GM19324 (cell line): ENCODE results near the gene COL4A1.

Experiments used
- ATAC-seq: cut with Tn5 transposase; IDR thresholded peaks from one replicate; pipeline ENCODE4 v1.9.1; 2021; ENCODE audit warnings: mild to moderate bottlenecking, moderate library complexity; ENCODE audit not compliant: unreplicated experiment, low FRiP score

COL4A1 gene

DNA sequence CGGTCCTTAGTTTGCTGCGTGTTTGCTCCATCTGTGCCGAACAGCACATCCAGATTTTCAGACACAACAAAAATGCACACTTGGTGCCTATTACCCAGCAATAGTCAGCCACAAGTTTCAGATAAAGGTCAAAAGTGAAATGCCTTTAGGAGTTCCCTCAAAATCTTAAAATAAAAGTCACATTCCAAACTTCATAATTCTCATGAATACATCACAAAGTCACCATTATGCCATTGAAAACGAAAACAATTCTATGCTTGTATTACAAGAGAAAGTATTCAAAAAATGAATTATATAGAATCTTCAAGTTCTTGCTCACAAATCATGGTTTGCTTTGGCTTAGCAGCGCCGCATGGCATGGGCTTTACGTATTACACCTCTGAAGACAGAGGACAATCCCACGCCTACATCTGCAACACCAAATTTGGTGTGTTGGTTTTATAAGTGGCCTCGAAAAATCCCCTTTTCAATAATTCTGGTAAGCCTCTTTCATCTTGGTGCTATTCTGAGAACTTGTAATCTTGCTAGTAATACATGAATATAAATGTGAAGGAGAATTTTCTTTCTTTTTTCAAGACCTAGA lies 26.6 kb downstream of the COL4A1 start:
- no peak for ATAC-seq

DNA sequence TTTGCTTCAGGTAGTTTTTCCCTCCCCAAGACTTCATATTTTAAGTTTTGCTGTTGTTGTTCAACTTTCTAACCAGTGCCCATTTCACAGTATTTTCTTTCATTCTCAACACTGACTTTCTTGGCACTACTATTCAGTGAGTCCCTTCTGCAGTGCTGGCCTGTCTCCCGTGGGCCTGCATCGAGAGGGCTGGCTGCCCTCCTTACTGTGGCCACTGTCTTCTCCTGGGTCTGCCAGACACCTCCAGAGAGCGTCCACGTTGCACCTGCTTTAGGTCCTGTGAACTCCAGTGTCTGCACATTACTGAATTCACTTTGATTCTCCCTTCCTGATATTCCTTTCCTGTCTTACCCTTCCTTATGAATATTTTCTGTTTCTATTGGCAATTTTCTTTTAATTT lies 27.3 kb downstream of the COL4A1 start:
- ATAC-seq, result no peak

GRCh38 chr13:110278859-110279258 lies 28.1 kb downstream of the COL4A1 start:
- ATAC-seq, result no peak

DNA sequence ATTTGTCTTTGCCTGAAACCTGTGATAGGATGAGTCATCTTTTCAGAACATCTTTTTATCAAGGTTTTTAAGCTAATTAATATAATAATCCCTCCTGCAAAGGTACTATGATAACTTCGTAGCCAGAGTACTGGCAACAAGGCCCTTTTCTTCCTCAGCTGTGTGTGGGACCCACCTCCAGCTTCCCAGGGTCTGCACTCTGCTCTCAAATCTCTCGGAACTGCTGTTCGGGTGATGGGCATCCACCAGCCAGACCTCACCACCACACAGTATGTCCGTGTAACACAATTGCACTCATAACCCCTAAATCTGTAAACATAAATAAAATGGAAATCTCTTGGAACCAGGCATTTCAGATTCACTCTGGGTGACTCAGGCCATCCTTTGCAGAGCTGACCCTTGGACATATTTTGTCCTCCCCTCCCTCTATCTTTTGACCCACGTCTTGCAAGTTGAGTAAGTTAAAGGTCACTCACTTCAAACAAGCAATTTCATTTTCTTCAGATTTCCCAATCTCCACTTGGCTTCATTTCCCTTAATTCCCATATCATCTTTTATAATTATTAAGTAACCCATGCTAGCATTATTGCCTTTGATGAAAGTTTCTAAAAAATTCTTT lies 29.5 kb downstream of the COL4A1 start:
- no peak for ATAC-seq

DNA sequence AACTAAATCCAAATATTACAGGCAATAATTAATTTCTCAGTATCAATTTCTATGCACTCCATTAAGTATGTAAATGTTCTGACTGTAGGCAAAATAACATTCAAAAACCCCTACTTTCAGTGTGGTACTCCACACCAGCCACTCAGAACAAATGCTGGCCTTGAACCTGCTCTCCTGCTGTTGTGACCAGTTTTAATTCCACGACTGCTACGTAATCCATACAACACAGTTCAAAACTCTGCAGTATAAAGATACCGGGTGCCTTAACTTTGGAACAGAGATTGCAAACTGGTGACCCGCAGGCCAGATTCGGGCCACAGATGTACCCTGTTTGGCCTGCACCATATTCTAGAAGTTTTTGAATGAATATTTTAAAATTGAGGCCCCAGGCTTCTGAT lies 30.4 kb downstream of the COL4A1 start:
- no peak for ATAC-seq

- ATAC-seq, result no peak
Observed at GRCh38 chr13:110275931-110276552, 30.9 kb downstream of the COL4A1 start.

GRCh38 chr13:110274687-110275086 lies 32.3 kb downstream of the COL4A1 start:
- ATAC-seq, result no peak

GRCh38 chr13:110273254-110273653 lies 33.7 kb downstream of the COL4A1 start:
- no peak for ATAC-seq

- ATAC-seq, result no peak
Observed at GRCh38 chr13:110272651-110273050, 34.3 kb downstream of the COL4A1 start.

DNA sequence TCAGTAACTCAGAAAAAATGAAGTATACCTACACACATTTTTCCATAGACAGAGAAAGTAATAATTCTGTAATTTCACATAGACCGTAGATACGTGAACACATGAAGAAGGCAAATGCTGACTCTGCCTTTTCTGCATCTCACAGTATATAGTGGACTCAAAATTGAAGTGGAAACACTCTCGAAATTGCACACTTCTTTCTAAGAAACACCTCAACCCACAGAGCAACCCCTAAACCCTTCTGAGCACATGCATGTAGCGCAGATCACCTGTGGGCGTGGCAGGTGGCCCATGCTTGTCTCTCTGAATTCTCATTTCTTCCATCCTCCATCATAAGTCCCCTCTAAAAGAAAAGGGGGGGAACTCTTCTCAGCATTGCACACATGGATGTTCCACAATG lies 34.7 kb downstream of the COL4A1 start:
- ATAC-seq, result no peak

- ATAC-seq, result no peak
Observed at GRCh38 chr13:110271313-110271712, 35.6 kb downstream of the COL4A1 start.

GRCh38 chr13:110270507-110270906 lies 36.5 kb downstream of the COL4A1 start:
- no peak for ATAC-seq

DNA sequence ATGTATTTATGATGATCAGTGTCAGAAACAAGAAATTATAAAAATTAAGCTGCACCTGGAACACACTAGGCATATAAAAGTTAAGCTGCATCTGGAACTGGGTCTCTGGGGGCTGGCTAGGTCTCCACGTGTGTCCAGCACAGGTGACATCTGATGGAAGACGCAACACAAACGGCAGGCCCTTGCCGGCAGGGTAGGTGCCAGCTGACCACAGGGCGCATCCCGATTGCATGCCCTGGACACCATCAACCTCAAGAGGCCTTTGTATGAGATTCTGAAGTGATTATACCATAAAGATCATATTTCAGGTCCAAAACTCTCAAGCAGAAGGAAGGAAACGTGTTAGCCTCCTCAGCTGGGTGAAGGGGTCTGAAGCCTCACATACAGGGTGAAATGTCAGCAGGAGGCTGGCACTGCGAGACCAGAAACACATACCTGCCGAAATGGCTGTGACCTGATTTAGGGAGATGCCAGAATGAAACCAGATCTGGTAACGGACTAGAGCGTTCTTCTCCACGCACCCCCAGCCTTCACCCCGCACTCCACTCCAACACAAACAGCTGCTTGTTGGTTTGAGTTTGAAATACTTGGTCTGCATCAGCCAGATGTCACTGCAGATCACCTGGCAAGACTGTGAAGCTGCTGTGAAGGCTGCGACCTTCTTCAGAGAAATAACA lies 37.3 kb downstream of the COL4A1 start:
- ATAC-seq, result no peak

- ATAC-seq, result no peak
Observed at GRCh38 chr13:110268576-110269185, 38.3 kb downstream of the COL4A1 start.

DNA sequence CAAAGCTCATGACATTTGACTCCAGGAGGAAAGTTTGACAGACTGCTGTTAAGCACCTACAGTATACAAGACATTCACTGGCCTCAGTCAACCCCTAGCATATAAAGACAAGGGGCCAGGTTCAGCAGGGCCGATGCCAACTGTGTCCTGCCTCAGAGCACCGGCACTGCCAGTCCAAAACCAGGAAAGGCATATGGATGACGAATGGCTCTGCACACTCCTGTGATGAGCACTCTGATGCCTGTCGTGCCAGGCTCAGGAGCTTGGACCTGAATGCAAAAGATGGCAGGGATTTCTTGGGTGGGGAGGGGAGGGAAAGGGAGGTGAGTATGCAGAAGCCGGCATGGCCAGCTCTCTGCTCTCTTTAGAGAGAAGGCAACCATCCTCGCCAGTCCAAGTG lies 38.9 kb downstream of the COL4A1 start:
- ATAC-seq, result no peak

DNA sequence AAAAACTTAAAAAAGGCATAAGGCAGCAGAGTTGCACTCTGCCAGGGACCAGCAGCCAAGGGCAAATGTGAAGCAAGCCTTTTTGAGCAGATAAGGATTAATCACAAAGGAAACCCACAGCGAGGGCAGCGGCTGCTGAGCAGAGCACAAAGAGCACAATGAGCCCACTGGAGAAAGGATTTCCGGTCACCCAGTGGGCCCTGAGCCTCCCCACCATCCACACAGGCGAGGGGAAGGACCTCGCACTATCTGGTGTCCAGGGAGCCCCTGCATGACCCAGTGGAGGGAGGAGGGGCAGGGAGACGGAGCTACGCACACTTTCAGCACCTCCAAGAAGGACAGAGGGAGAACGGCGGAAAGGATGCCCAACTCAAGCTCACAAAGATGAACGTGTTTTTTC lies 40.0 kb downstream of the COL4A1 start:
- no peak for ATAC-seq

DNA sequence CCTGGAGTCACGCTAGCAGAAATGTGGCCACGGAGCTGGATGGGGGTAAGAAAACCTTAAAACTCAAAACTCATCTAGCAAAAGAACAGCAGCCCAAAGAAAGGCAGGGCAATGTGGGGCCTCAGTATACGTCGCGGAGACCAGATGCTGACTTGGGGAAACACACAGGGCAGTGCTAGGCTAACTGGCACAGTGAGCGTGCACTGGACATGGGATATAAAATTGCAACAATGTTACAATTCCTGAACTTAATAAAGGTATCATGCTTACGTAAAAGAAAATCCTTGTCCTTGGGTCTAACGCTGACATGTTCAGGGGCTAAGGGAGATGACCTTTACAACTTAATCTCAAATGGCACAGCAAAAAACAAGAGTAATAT lies 40.5 kb downstream of the COL4A1 start:
- no peak for ATAC-seq

GRCh38 chr13:110265682-110266430 lies 41.1 kb downstream of the COL4A1 start:
- no peak for ATAC-seq

- ATAC-seq, result no peak
Observed at GRCh38 chr13:110265341-110265681, 41.6 kb downstream of the COL4A1 start.

GRCh38 chr13:110264685-110265275 lies 42.2 kb downstream of the COL4A1 start:
- ATAC-seq, result no peak
